NCI-H345 (cell line): Measurements from ENCODE around the gene CDC73.
A peak's percentile ranks its signal among the peaks of the same experiment; 100 is the strongest.

Experiments used
- DNase-seq: peaks from one replicate; lab custom pipeline; 2025; lab: John Stamatoyannopoulos, UW

CDC73 gene

DNA sequence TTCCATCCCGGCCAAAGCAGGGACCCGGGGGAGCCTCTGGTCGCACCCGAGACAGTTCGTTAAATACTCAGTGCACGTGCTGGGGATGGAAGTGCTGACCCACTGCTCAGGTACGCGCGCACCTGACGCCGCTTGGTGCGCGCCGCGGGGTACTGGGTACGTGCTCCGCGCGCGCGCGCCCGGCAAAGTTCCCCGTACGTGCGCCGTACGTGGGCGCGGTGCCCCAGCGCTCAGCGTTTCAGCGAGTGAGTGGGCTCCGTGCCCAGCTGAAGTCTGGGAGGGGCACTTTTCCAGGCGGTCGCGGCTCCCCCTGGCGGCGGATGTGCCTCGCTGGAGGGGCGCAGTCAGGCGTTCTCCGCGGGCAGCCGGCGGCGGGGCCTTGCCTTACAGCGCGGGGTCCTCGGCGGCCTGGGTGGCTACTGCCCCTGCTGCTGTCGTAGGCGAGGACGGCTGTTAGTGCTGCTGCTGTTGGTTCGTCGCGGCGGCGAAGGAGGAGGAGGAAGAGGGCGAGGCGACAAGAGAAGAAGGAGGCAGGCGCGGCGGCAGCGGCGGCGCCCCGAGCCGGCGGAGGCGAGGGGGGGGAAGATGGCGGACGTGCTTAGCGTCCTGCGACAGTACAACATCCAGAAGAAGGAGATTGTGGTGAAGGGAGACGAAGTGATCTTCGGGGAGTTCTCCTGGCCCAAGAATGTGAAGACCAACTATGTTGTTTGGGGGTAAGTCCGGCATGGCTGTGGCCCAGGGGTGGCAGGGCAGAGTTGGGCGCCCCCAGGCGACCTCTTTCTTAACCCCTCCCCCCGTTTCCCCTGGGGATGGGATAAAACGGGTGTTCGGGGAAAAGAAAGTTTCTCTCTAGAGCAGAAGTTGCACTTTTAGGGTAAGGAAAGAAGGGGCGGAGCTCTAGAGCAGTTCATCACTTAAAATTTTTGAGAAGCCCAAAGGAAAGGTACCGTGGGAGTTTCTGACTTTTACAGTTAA lies at the start of gene CDC73:
CDC73 (plus strand) TSS at position 416 of the 978 bp plus-strand sequence; CDS start at position 586, 170 bp downstream.
- DNase-seq = peak; percentile 96

DNA sequence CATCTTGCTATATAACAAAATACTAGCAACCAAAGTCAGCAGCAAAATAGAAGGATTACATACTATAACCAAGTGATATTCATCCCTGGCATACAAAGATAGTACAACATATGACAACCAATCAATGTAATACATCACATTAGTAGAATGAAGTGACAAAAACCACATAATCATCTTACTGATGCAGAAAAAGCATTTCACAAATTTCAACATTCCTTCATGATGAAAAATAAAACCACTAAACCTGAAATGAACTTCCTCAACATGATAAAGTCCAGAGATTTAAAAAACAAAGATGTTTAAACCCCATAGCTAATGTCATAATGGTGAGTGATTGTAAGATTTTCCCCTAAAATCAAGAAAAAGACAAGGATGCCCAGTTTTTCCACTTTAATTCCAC lies 43.8 kb upstream of the CDC73 start:
- no peak for DNase-seq

DNA sequence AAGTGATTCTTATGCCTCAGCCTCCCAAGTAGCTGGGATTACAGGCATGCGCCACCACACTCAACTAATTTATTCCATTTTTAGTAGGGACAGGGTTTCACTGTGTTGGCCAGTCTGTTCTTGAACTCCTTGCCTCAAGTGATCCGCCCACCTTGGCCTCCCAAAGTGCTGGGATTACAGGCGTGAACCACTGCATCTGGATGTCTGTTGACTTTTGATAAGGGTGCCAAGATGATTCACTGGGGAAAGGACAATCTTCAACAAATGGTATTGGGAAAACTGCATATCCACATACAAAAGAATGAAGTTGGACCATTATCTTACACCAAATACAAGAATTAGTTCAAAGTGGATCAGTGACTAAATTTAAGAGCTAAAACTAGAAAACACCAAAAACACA lies 42.6 kb upstream of the CDC73 start:
- no peak for DNase-seq

DNA sequence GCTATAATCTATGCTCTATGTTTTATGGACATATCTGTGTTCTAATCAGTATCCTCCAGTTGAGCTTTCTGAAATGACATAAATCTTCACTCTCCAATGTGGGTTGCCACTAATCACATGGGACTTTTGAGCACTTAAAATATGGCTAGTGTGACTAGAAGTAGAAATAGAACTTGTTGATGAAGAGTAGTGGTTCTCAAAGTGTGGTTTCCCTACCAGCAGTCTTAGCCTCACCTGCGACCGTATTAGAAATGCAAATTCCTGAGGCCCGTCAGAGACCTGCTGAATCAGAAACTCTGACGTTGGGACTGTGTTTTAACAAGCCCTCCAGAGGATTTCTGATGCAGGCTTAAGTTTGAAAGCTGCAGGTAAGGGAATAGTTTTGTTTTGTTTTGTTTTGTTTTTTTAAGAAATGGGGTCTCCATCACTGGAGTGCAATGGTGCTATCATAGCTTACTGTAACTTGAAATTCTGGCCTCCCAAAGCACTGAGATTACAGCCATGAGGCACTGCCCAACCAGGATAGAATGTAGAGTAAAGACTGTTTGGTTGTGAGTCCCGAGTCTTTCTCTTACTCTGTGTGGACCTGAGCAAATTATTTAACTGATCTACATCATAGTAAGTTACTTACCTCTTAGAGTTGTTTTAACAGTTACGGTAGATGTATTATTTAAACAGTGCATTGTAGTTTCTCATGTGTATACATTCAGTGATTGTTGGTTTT lies 38.3 kb upstream of the CDC73 start:
- DNase-seq = no peak

DNA sequence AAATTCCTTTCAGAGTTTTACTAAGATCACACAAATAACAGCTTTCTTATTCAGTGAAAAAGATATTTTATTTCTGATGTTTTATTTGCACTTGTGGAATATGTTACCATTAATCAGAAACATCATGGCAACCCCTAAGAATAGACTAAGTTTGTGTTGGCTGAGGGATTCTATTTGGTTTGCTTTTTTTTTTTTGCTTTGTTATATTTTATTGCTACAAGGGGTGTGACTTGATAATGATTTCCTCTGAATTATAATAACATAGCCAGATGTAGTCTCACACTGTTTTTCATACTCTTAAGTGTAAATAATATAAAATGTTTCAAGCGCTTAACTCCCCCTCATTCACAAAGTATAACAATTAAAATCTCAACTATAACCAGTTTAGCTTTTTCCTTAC lies 36.6 kb upstream of the CDC73 start:
- no peak for DNase-seq

DNA sequence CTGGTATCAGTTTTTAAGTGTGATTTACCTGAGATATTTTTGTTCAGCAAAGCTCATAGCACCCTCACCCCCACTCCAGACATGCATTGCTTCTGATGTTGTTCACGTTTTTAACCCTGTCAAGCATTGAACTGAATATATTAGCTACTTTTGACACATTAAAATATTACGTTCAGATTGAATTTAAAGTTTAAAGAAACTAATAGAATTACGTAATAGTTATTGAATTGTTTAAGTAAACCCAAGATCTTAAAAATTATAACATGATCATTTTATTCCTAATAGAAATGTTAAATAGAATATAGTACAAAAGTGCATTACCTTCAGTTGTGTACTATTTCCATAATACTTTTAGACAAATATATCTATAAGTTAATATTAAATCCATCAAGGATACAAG lies 35.5 kb upstream of the CDC73 start:
- no peak for DNase-seq

DNA sequence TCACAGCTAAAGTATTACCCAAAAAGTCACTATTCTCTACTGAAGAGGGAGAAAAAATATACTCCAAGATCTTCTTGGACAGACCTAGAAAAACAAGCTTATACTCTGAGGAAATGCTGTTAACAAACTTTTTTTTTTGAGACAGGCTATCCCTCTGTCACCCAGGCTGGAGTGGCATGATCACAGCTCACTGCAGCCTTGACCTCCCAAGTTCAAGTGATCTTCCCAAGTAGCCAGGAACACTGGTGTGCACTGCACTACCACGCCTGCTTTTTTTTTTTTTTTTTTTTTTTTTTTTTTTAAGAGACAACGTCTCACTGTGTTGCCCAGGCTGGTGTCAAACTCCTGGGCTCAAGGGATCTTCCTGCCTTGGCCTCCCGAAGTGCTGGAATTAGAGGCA lies 33.9 kb upstream of the CDC73 start:
- no peak for DNase-seq

DNA sequence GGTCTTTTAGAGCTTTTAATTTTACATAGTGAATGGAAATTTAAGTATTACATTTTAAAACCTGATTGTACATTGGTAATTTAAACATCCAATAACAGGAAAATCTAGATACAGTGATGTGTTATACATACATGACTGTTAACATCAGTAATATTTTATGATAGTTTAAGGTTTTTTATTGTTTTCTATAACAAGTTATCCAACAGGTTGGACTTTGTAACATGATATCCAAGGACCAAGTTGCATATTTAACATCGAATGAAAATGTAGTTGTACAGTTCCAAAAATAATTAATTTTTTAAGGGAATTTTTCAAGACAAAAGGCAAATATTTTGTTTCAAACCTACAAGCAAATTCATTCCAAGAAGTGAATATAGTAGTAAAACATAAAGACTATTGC lies 31.0 kb upstream of the CDC73 start:
- no peak for DNase-seq

DNA sequence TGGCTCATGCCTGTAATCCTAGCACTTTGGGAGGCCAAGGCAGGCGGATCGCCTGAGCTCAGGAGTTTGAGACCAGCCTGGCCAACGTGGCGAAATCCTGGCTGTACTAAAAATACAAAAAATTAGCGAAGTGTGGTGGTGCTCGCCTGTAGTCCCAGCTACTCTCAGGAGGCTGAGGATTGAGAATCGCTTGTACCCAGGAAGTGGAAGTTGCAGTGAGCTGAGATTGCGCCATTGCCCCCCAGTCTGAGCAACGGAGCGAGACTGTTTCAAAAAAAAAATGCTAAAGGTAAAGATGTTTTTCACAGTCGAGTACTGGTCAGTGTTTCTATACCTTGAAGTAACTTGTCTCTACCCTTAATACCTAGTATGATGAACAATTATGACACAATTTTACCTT lies 27.7 kb upstream of the CDC73 start:
- no peak for DNase-seq

DNA sequence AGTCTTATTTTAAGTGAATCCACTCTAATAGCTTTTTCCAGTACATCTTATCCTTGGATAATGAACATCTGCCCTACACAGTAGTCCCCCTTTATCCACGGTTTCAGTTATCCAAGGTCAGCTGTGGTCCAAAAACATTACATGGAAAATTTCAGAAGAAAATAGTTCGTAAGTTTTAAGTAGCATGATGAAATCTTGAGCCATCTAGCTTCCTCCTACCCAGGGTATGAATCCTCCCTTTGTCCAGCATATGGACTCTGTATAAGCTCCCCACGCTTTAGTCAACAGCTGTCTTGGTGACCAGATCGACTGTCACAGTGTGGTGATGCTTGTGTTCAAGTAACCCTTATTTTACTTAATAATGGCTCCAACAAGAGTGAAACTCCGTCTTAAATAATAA lies 19.2 kb upstream of the CDC73 start:
- no peak for DNase-seq

DNA sequence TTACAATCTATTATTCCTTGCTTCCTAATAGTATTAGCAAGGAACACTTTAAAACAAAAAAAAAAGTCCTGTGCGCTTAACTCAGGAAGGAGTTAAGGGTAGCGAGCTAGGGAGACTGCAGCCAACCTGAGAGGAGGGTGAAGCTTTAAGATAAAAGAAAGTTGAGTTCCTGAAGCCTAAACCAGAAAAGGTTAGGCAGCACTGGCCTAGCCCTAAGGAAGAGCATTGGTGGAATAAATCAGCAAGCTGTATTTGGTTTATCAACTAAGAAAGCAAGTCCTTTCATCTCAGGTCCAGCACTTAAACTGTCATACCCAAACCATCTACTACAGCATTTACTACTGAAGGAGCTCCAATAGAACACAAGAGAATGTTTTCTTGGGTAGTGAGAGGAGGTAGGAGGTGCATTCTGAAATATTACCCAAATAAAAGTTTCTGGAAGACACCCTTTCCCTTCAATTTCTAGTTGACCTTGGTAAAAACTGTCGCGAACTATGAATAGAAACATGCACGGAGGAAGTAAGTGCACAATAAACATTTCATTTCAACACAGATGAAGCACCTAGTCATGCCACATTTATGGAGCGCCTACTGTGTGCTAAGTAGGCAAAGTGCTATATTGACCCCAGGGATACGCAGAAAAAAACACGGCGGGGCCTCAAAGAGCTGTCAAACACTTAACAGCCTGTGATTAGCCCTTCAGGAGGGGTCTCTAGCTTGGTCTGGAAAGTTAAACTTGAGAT lies 17.9 kb upstream of the CDC73 start:
- no peak for DNase-seq

DNA sequence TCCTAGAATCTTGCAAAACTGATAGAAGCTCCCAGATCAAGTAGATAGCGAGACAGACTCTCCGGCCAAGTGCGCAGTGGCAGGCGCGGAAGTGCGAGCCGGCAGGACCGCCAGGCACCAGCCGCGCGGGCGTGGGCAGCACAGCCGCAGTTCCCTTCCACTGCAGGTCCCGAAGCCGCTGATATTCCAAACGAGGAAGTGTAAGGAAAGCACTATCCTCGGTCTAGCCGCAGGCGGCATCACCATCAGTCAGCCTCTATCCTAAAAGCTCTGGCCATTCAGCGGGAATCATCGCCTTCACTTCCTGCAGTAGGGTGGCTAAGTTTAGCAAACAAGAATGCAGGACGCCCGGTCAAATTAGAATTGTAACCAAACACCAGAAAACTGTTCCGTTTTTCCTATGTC lies 17.3 kb upstream of the CDC73 start:
- peak; percentile 46 for DNase-seq

DNA sequence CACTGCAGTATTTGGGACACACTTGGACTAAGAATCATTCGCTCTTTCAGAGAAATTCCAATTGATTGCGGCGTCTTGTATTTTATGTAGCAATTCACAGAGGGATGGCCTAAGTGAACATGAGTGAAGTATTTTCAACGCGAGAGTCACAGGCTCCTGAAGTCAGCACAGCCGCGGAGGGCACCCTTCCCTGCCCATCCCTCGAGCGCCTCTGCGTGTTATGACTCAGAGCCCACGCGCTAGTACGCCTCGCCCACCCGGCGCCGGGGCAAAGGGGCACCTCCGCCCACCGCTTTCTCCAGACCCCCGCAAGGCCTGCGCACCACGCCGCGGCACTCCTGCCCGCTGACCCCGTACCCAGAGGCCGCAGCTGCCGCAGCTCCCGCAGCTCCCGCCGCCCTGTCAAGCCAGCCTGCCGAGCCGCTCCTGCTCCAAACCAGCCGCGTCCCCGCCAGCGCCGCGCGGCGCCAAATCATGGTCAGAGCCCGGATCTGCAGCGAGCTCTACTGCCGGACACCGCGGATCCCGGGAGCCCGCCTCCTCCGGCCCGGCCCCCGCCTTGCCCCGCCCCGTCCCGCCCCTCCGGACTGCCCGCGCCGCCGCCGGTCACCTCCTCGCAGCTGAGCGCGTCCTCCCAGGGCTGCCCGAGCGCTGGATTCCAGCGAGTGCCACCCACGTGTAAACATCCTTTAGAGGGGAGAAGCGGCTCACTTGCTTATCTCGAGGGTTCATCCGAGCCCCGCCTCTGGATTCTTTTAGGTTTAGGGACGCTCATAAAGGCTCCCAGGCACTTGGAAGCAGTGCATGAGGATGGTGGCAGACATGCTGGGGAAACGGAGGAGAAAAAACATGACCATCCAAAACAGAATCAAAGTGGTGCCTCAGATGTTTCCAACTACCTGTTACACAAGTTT lies 16.7 kb upstream of the CDC73 start, which contains the start of gene GLRX2:
GLRX2 (minus strand) TSS at position 508 of the 914 bp plus-strand sequence; CDS start at position 476, 32 bp downstream.
- DNase-seq = peak; percentile 76

DNA sequence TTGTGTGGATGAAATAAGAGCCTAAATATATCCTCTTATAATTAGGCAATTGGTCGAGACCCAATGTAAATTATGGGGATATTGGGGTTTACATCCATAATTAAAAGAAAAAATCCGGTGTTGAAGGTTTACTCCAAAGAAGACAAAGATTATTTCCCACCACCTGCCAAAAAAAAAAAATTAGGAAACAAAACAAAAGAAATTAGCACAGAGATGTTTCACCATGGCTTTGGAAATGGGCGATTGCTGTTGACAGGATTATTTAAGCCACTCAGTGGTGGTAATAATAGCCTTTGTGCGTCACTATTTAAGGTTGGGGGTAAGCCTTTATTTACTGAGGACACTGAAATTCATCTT lies 16.0 kb upstream of the CDC73 start:
- no peak for DNase-seq

DNA sequence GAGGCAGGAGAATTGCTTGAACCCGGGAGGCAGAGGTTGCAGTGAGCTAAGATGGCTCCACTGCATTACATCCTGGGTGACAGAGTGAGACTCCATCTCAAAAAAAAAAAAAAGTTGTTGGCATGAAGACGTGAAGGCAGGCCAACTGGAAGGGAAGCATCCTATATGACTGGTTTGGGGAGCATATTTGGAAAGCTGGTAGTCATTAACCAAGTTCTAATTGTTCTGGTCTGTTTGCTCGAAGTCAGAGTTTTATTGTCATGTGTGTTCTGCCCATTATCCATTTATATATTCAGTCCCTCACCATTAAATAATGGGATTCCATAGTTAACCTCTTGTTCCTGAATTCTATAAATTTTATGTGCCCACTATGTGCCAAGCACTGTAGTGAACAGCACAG lies 13.4 kb upstream of the CDC73 start:
- DNase-seq = no peak

DNA sequence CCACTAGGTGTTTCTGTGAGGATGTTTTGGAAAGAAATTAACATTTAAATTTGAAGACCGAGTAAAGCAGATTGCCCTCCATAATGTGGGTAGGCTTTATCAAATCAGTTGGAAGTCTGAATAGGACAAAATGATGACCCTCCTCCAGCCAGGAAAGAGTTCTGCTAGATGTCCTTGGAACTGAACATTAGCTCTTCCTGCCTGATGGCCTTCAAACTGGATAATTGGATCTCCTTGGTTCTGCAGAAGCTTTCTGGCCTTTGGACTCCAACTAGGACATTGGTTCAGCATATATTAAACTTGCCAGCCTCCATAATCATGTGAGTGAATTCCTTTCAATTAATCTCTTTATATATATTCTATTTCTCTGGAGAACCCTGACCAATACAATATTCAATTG lies 12.2 kb upstream of the CDC73 start:
- no peak for DNase-seq

DNA sequence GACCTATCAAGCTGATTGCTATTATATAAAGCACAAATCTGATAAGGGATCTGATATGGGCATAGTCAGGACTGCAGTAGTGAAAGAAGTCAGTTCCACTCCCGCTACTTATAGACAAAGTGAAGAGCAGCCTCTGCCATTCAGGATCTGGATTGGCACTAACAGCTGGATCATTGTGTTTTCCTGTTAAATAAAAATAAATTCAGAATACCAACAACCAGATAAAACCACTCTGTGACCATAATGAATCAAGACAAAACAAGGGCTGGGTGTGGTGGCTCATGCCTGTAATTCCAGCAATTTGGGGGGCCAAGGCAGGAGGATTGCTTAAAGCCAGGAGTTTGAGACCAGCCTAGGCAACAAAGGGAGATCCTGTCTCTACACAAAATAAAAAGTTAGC lies 11.6 kb upstream of the CDC73 start:
- no peak for DNase-seq

DNA sequence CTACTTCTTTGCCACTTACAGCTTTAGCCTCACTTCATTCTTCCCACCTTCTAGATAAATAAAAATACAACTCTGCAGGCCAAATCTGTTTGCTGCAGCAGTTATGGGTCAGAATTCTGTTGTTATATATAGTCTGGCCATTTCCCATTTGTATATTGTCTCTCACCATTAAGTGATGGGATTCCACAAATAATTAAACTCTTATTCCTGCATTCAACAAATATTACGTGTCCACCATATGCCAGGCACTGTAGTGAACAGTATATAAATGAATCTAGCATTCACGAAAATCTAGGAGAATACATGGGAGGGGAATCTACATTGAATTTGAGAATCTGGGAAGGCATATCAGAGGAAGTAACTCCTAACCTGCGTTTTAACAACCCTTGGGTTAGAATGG lies 11.0 kb upstream of the CDC73 start:
- no peak for DNase-seq

DNA sequence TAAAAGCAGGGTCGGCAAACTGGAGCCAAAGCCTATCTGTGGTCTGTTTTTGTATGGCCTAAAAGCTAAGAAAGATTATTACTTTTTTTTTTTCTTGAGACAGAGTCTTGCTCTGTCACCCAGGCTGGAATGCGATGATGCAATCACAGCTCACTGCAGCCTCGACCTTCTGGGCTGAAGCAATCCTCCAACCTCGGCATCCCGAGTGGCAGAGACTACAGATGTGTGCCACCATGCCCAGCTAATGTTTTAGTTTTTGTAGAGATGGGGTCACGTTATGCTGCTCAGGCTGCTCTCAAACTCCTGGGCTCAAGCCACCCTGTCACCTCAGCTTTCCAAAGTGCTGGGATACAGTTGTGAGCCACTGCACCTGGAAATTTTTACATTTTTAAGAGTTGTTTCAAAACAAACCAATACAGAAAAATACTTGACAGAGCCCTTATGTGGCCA lies 10.2 kb upstream of the CDC73 start:
- DNase-seq = no peak

DNA sequence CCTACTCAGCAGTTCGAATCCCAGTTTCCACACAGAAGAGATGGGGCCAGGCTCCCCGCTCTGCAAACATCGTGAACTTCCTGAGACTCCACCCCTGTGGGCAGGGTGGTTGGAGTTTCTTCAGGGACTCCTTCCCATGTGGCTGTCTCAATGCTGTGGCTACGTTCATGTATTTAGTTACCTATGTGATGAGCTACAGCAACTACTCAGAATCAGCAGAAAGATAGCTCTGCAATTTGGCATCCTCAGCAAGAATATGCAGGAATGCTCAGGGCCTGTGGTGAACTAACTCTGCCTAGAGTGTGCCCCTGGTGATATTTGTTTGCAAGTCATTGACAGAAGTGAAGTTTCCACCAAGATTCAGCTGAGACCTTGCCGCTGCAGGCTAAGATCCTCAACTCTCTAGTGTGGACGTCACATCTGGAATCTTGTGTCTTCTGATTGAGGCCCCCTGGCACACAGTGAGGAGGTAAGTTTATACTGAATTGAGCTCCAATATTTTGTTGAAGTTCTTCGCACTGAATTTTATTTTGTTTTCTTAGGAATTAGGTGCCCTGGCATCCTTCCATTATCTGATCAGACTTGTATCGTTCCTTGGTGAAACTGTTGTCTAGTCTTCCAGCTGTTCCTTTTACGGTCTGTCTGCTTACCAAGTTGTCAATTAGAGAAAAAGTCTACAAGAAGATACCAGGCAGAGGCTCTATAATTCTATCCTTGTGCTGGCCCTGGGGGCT lies 8.4 kb upstream of the CDC73 start:
- no peak for DNase-seq

DNA sequence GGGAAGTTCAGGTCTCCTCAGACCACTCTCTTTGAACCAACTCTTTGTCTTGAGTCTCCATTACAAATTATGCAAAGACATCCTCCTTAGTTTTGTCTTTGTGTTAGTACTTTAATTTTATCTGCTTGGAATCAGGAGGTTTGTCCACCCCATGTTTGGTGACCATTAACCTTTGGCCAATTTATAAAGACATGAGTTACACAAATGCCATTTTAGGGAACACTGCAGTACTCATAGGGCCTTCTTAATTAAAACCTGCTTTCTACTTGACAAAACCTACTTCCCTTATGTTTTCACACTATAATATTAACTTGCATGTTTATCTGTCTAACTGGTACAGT lies 7.9 kb upstream of the CDC73 start:
- no peak for DNase-seq
